A673 (cell line): Measurements from ENCODE around the gene CWF19L1. TPM values are rescaled to one million over a fixed set of nuclear protein-coding genes. Genes with fewer than 3 reads are reported as not detected.
"Not testable (repeated sequence)": the region's sequence is repeated elsewhere in the genome, so short reads cannot be mapped to it uniquely, and the experiment has no call there.

Experiments
- BruUV-seq: library from RNA; stranded (reverse); fragments of 400-500 nt; replicated peaks from 2 replicates; lab custom pipeline; 2021; lab: Mats Ljungman, UMichigan
- CTCF ChIA-PET: fragments of 300-600 bp; sonication (Branson Sonifier 250); formaldehyde crosslinking; loops from one replicate; lab custom pipeline; 2022; ENCODE audit warnings: antibody characterized with exemption; lab: Charles Lee
- POLR2A ChIA-PET: fragments of 300-600 bp; sonication (Branson Sonifier 250); formaldehyde crosslinking; loops from one replicate; lab custom pipeline; 2022; ENCODE audit warnings: antibody characterized with exemption; ENCODE audit not compliant: low non-redundant PET; lab: Charles Lee
- DNase-seq: peaks from one replicate; pipeline ENCODE4 v3.0.0-alpha.2; 2015; ENCODE audit warnings: low spot score
- H3K27ac ChIP-seq: fragments of 200-600 bp; sonication (generic); 2 replicates; pipeline ENCODE4 v1.5.1; 2016; ENCODE audit warnings: mixed run types, low read depth, mild to moderate bottlenecking, mixed read lengths, antibody characterized with exemption, low read length; ENCODE audit not compliant: poor library complexity, severe bottlenecking
- H3K27me3 ChIP-seq: fragments of 200-600 bp; sonication (generic); replicated peaks from 2 replicates; pipeline ENCODE4 v1.6.1; 2017; ENCODE audit warnings: mixed run types, low read depth, mild to moderate bottlenecking, mixed read lengths, antibody characterized with exemption, low read length; ENCODE audit not compliant: insufficient read depth, poor library complexity
- H3K36me3 ChIP-seq: fragments of 200-600 bp; sonication (generic); 2 replicates; pipeline ENCODE4 v1.6.1; 2016; ENCODE audit warnings: mixed run types, mild to moderate bottlenecking, mixed read lengths, antibody characterized with exemption, low read length; ENCODE audit not compliant: insufficient read depth, poor library complexity, severe bottlenecking
- H3K4me1 ChIP-seq: fragments of 200-600 bp; sonication (generic); 2 replicates; pipeline ENCODE4 v1.6.1; 2017; ENCODE audit warnings: mixed run types, mild to moderate bottlenecking, mixed read lengths, antibody characterized with exemption, low read length; ENCODE audit not compliant: insufficient read depth, poor library complexity, severe bottlenecking
- H3K4me3 ChIP-seq: fragments of 200-600 bp; sonication (generic); 2 replicates; pipeline ENCODE4 v1.5.1; 2016; ENCODE audit warnings: low read depth, mixed run types, mild to moderate bottlenecking, mixed read lengths, low read length; ENCODE audit not compliant: poor library complexity, severe bottlenecking
- H3K9me3 ChIP-seq: fragments of 200-600 bp; sonication (generic); 2 replicates; pipeline ENCODE4 v1.6.1; 2016; ENCODE audit warnings: mixed run types, low read depth, mild to moderate bottlenecking, mixed read lengths, antibody characterized with exemption, low read length; ENCODE audit not compliant: poor library complexity, severe bottlenecking
- EZH2 ChIP-seq: fragments of 200-600 bp; sonication (generic); IDR thresholded peaks from 2 replicates; pipeline ENCODE4 v1.6.1; 2017; ENCODE audit warnings: borderline replicate concordance, low read depth, mild to moderate bottlenecking, mixed read lengths, antibody characterized with exemption, low read length; ENCODE audit not compliant: poor library complexity, severe bottlenecking
- intact Hi-C: fragments of 100-400 bp; cut with micrococcal nuclease; formaldehyde crosslinking; loops from one replicate; pipeline ENCODE4 v1.10.0; 2022; ENCODE audit not compliant: unreplicated experiment
- total RNA-seq: library from RNA; stranded (reverse); gene quantifications from 2 replicates; pipeline ENCODE4 v1.2.3, GENCODE V29; 2021
- TF ChIP-seq, protein P1 (sequence below): fragments of 300-800, 200-600 bp; sonication (generic); conservative IDR thresholded peaks from 2 replicates; pipeline ENCODE4 v1.5.1; 2017; ENCODE audit warnings: low read depth, mild to moderate bottlenecking, antibody characterized with exemption, low read length, moderate library complexity, mixed read lengths

The CWF19L1 gene
- total RNA-seq, 1 experiment from 2014 or later, result 39.8 TPM

DNA sequence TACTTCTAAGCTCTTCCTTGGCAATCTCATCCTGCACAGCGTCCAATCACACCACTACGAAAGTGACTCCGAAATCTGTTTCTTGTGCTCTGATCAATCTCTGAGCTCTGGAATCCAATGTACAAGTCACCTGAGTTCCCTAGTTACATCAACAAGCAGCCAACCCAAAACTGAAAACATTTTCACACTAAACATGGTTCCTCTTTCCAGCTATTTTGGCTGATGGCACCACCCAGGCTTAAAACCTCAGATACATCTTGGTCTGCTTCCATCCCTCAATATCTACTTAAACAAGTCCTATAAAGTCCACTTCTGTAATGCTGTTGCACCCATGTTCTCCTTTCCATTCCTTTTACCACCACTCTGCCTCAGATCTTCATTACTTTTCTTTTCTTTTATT is 15.5 kb upstream of the CWF19L1 start:
- intact Hi-C loops, result no loop called here
- POLR2A ChIA-PET, result no interaction called here

DNA sequence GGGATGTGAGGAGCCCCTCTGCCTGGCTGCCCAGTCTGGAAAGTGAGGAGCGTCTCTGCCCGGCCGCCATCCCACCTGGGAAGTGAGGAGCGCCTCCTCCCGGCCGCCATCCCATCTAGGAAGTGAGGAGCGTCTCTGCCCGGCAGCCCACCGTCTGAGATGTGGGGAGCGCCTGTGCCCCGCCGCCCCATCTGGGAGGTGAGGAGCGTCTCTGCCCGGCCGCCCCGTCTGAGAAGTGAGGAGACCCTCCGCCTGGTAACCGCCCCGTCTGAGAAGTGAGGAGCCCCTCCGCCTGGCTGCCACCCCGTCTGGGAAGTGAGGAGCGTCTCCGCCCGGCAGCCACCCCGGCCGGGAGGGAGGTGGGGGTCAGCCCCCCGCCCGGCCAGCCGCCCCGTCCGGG is 9.5 kb upstream of the CWF19L1 start:
- intact Hi-C loops, result not testable (repeated sequence)

More for the DNA sequence above, 15.5 kb upstream of the CWF19L1 start:
- peaks cover 29% of the 10 kb centered on the region for H3K36me3 ChIP-seq
- peaks cover 6% of the 10 kb centered on the region for H3K4me1 ChIP-seq
- DNase-seq, result no peak
- TF ChIP-seq, protein P1, sequence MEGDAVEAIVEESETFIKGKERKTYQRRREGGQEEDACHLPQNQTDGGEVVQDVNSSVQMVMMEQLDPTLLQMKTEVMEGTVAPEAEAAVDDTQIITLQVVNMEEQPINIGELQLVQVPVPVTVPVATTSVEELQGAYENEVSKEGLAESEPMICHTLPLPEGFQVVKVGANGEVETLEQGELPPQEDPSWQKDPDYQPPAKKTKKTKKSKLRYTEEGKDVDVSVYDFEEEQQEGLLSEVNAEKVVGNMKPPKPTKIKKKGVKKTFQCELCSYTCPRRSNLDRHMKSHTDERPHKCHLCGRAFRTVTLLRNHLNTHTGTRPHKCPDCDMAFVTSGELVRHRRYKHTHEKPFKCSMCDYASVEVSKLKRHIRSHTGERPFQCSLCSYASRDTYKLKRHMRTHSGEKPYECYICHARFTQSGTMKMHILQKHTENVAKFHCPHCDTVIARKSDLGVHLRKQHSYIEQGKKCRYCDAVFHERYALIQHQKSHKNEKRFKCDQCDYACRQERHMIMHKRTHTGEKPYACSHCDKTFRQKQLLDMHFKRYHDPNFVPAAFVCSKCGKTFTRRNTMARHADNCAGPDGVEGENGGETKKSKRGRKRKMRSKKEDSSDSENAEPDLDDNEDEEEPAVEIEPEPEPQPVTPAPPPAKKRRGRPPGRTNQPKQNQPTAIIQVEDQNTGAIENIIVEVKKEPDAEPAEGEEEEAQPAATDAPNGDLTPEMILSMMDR, result no peak
- TF ChIP-seq EZH2, result no peak
- H3K4me3 ChIP-seq, result no peak overlapping the region
- no peaks in the 10 kb centered on the region for H3K9me3 ChIP-seq
- no TSS peak for BruUV-seq
- no peaks in the 10 kb centered on the region for H3K27me3 ChIP-seq
- CTCF ChIA-PET, result no interaction called here
- H3K27ac ChIP-seq, result no peak overlapping the region

DNA sequence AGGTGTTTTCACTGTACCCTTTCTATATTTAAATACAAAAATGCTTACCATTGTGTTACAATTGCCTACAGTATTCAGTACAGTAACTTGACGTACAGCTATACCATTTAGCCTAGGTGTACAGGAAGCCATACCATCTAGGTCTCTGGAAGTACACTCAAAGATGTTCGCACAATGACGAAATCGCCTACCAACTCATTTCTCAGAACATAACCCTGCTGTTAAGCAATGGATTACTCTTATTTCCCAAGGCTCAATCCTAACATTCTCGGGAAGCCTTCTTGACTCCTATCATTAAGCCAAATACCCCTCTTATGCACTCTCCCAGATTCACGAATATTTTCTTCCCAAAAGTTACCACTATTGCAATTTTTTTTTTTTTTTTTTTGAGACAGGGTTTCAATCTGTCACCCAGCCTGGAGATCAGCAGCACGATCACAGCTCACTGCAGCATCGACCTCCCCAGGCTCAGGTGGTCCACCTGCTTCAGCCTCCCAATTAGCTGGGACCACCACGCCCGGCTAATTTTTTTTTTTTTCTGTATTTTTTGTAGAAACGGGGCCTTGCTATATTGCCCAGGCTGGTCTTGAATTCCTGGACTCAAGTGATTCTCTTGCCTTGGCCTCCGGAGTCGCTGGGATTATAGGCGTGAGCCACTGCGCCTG is 1.5 kb downstream of the CWF19L1 start:
- ChIA-PET CTCF (no interaction called here), POLR2A (no interaction called here)
- peaks cover 5% of the 10 kb centered on the region for H3K36me3 ChIP-seq
- peaks cover 8% of the 10 kb centered on the region for H3K4me1 ChIP-seq
- H3K27ac ChIP-seq, result no peak overlapping the region
- no TSS peak for BruUV-seq
- no peak for DNase-seq
- no peak for TF ChIP-seq EZH2
- TF ChIP-seq, protein P1, result no peak
- intact Hi-C loops, result no loop called here
- H3K4me3 ChIP-seq, result peak overlapping the region; percentile 81
- H3K9me3 ChIP-seq, result no peaks in the 10 kb centered on the region
- no peaks in the 10 kb centered on the region for H3K27me3 ChIP-seq

More for the DNA sequence above, 9.5 kb upstream of the CWF19L1 start:
- H3K9me3 ChIP-seq, H3K4me1 ChIP-seq, DNase-seq, POLR2A ChIA-PET, H3K27me3 ChIP-seq, H3K27ac ChIP-seq, CTCF ChIA-PET, BruUV-seq, H3K4me3 ChIP-seq: not testable (repeated sequence)
- H3K36me3 ChIP-seq, result peaks cover 34% of the 10 kb centered on the region

DNA sequence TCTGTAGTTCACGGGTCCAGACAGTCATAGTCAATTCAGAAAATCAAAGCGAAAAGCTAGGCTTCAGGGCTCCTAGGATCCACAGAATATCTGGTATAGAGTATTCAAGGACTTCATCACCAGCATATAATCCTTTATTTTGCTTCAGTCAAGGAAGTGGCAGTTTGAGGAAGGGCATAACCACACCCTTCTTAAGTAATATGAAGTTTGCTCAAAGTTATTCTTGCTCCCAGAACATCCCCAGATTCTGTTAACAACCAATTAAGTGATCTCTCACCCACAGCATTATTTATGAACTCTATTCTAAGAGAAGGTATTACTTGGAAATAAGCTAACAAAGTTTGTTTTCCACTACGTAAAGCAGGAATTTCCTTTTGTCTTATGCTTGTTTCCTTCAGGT is 13.2 kb downstream of the CWF19L1 start:
- CTCF ChIA-PET, result no interaction called here
- TF ChIP-seq, protein P1, result no peak
- TF ChIP-seq EZH2, result no peak
- H3K4me3 ChIP-seq, result no peak overlapping the region
- H3K9me3 ChIP-seq, result no peaks in the 10 kb centered on the region
- peaks cover 41% of the 10 kb centered on the region for H3K36me3 ChIP-seq
- H3K4me1 ChIP-seq, result no peaks in the 10 kb centered on the region
- H3K27ac ChIP-seq, result no peak overlapping the region
- POLR2A ChIA-PET, result no interaction called here
- no peak for DNase-seq
- no TSS peak for BruUV-seq
- no peaks in the 10 kb centered on the region for H3K27me3 ChIP-seq
- intact Hi-C loops, result no loop called here
